ENCODE data around the gene L2HGDH.
"Not testable (repeated sequence)": the region's sequence is repeated elsewhere in the genome, so short reads cannot be mapped to it uniquely, and the experiment has no call there.

The L2HGDH gene

DNA sequence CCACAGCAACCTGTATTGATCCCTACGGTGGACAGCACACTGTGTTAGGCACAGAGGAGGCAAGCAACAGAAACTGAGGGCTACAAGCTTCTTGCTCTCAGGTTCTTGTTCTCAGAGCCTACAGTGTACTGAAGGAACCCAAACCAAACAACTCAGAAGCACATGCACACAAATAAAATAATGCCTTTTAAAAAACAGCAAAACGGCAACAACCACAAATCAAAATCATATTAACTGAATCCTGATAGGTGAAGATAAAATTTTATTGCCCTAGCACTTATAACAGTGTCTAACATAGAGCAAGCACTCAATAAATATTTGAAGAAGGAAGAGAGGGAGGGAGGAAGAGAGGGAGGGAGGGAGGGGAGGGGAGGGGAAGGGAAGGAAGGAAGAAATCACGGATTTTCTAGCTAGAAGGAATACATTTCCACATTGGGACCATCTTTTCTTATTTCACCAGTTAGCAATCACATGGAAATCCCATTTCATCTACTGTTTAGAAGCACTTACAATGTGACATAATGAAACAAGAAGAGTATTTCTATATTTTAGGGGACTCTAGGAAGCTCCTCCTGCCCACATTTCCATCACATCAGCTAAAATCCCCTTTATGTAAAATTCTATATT, 27.3 kb upstream of the L2HGDH start:
- DNase-seq: no peak

GRCh38 chr14:50338587-50338986, 26.6 kb upstream of the L2HGDH start:
- no peak for DNase-seq

DNA sequence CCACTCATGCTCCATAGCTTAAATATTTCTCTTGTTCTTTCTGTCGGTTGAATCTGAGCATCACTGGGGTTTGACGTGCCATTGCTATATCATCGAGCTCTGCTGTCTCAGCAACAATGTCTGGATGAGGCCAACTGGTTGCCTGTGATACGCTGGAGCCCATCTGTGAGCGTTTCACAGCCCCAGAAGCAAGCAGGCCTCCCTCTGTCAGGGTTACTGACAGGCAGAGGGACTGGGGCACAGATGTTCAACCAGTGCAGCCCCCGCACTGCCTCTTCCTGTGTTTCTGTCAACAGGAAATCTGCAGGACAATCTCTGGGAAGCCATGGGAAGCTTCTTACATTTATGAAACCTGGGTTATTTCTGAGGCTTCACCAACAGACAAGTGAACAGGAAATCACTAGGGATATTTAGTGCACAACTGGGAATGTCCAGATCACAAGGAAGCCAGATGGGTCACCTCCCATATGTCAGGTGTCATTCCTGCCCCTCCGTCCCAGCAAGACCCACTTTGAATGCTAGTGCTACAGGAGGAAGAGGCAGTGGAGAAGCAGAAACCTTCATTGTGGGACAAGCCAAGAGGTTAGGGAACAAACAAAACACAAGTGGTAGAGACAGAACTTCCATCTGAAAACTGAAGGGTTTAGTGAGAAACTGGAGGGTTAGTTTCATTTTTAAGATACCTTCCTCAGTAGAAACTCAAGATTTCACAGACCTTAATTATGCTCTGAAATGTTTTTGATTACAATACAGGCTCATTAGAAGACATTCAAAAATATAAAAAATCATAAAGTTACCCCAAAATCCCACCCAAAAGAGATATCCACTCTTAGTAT, 24.2 kb upstream of the L2HGDH start:
- DNase-seq: peak; percentile 43 to 54

DNA sequence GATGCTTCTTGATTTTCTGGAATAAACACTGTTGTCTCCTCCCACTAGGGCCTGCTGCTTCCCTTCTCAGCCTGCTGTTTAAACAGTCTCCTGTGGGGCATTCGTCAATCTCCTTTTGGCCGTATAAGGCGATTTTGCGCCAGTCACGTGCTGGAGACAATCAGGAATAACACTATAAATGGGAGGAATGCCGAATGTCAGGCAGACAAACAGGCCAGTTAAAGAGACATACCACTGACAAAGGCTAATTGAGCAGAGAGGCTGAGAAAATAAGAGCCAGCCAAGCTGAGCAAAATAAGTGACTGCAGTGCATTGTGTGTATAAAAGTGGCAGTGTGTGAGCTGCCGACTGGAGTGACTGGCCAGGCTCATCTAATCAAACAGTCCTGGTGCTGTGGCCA, 23.4 kb upstream of the L2HGDH start:
- peak; percentile 80 to 91 for DNase-seq

DNA sequence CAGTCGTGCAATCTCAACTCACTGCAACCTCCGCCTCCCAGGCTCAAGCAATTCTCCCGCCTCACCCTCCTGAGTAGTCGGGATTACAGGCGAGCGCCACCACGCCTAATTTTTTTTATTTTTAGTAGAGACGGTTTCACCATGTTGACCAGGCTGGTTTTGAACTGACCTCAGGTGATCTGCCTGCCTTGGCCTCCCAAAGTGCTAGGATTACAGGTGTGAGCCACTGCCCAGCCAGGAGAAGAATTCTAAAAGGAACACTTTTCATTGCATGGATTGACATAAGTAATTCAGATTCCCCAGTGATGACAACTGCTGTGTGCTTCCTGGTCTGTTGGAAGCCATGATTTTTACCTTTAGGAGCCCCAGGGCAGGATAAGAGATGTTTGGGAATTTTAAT, 22.2 kb upstream of the L2HGDH start:
- DNase-seq: no peak

DNA sequence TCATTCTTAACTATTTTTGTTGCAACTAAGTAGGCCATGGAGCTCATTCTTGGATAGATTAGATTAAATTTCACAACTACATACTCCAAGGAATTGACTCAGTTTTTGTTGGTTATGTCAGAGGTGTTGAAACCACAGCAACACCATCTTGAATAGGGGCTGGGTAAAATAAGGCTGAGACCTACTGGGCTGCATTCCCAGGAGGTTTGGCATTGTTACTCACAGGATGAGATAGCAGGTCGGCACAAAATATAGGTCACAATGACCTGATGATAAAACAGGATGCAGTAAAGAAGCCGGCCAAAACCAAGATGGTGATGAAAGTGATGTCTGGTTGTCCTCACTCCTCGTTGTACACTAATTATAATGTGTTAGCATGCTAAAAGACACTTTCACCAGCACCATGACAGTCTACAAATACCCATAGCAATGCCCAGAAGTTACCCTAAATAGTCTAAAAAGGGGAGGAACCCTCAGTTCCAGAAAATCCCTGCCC, 21.0 kb upstream of the L2HGDH start:
- no peak for DNase-seq

- DNase-seq: no peak
Observed at GRCh38 chr14:50331596-50331995, 19.6 kb upstream of the L2HGDH start.

DNA sequence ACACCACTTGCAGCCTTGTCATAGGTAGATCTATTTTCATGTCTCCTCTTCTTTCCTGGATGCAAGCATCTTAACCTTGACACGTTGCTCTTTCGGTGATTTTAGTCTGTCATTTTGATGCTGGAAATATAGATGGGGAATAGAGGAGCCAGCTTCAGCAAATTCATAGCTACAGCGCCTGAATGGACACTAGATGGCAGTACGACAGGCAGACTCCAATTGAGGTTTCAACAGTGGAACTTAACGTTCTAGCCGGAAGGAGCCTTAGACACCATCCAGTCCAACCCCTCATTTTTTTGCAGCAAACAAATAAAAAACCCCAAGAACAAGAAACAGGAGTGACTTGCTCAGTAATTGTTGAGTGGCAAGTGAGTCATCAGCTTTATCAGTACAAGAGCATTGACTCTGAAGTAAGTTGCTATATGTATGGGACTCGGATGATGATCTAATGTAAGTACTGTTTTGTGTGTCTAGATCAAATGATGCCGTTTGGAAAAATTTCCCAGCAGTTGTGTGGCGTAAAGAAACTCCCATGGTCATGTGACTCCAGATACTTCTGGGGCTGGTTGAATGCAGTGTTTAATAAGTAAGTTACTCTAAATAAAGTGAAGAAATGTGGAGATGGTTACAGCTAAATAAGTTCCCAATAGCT, 9.1 kb upstream of the L2HGDH start:
- DNase-seq: peak; percentile 66 to 83

- no peak for DNase-seq
Observed at GRCh38 chr14:50320283-50320682, 8.3 kb upstream of the L2HGDH start.

- DNase-seq: no peak
Observed at GRCh38 chr14:50319721-50320120, 7.7 kb upstream of the L2HGDH start.

GRCh38 chr14:50319293-50319692, 7.3 kb upstream of the L2HGDH start:
- no peak for DNase-seq

- peak; percentile 22 to 24 for DNase-seq
Observed at GRCh38 chr14:50318031-50318626, 6.1 kb upstream of the L2HGDH start.

- not testable (repeated sequence) for DNase-seq
Observed at GRCh38 chr14:50314098-50314497, 2.1 kb upstream of the L2HGDH start.

DNA sequence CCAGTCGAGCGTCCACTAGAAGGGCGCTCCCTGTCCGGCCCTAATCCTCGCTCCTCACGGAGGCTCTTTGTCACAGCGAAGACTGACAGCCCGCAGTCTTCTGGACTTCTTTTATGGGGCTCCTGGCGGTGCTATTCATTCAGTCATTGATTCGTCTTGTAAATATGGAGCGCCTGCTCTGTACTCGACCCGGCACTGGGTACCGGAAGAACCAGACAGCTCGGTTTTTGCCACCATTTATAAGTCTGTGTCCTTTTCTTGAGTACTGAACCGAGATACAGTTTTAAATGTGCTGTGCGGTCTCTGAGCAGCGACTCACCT, 665 bp upstream of the L2HGDH start:
- no peak for DNase-seq

DNA sequence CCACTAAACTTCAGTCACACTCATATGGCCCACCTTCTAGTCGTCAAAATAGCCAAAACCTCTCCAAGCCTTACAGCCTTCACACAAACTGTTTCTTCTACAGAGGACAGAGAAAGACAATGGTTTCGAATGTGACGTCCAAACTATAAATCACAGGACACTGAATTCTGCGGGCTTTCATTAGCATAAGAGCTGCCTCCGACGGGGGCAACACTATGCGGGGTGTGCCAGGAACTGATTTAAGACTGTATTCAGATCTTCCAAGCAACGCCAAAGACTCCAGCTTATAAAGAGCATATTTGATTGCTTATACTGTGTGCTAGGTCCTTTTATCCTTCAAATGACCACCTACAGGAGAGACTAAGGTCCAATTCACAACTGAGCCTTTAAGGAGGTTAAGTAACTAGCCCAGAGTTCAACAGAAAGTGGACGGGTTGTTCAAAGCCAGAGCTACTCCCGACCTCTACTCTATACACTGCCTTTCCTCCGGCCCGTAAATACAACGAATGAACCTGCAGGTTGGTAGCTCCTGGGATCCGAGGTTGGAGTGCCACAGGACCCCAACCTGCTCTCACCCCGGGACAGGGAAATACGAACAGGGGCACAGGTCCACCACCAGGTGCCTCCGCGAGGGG, 575 bp downstream of the L2HGDH start:
- DNase-seq: peak in 1 of 2 experiments; percentile 4

DNA sequence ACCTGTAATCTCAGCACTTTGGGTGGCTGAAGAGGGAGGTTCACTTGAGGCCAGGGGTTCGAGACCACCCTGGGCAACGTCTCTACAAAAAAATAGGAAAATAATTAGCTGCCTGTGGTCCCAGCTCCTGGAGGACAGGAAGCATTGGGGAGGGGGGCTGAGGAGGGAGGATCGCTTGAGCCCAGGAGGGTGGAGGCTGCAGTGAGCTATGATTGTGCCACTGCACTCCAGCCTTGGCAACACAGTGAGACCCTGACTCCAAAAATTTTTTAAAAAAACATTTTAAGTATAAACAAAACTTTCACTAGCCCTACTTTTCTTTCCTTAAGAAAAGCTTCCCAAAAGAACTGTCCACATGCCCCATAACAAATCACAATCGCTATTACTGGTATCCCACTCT, 1.6 kb downstream of the L2HGDH start:
- no peak for DNase-seq

GRCh38 chr14:50308363-50308915, 3.6 kb downstream of the L2HGDH start:
- DNase-seq: no peak

DNA sequence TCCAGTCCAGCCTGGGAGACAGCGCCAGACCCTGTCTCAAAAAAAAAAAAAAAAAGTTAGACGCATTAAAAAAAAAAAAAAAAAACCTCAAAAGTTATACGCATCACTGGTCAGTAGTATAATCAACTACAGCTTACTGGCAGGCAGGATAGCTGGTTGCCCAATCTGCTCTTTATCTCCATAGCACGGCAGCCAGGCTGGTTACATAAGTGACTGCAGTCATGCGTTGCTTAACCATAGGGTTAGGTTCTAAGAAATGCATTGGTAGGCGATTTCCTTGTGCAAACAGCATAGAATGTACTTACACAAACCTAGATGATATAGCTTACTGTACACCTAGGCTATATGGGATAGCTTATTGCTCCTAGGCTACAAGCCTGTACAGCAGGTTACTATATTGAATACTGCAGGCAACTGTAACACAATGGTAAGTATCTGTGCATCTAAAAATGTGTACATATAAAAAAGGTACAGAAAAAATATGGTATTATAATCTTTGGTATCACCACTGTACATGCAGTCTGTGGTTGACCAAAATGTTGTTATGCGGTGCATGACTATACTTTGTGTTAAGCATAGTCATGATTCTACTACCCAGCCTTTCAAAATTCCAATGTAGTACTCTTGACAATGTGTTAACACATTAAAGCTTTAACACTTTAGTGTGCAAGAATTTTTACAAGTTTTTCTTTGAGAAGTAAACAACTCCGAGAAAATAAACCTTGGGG, 8.1 kb downstream of the L2HGDH start:
- DNase-seq: no peak

DNA sequence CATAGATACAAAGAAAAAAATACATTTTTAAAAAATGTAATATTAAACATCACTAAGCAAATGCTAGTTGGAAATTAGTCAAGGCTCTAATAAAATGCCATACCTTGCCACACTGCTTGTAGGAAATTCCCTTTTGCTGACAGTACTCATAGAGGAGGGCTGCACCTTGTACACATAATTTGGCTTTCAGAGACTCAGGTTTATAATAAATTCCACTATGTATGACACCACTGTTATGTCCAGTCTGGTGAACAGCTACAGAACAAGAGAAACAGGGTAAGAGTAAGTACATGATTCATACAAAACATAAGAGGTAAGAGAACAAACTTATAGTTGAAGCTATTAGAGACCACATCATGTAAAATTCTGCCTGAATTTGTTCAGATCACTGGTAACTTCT, 10.1 kb downstream of the L2HGDH start:
- no peak for DNase-seq

DNA sequence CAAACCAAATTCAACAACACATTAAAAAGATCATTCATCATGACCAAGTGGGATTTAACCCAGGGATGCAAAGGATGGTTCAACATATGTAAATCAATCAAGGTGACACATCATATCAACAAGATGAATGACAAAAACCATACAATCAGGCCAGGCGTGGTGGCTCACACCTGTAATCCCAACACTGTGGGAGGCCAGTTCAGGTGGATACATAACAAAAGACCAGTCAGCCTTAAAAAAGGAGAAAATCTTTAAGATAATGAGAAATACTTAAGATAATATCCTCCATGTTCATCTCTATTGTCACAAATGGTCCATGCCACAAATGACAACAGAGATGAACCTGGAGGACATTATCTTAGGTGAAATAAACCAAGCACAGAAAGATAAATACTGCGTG, 12.4 kb downstream of the L2HGDH start:
- no peak for DNase-seq

DNA sequence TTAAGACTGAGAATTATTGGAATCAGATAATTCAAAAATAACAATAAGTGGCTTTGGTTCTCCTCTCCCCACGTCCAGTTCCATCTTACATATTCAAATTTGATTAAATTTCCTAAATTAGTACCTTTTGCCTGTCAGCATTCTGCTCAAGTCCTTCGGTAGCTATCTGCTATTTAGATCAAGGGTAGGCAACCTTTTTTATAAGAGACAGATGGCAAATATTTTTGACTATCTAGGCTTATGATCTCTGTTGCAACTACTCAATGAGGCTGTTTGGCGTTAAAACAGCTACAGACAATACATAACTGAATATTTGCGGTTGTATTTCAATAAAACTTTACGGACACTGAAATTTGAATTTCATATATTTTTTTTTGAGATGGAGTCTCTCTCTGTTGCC, 21.7 kb downstream of the L2HGDH start:
- DNase-seq: no peak

DNA sequence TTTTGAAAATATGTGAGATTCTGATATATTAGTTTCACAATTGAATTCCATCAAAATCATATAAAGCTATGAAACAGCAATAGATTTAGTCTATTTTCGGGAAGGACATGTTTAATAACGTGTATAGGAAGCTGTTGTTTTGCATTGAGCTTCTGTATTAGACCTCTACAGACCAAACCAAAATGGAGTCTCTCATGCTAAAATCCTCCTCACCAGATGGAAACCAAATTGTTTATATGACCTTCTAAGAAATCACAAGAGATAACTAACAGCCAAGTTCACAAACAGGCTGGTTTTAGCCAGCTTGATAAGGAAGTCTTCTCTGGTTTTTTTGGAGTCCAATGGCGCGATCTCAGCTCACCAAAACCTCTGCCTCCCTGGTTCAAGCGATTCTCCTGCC, 23.9 kb downstream of the L2HGDH start:
- no peak for DNase-seq
